GM12878 (cell line): ENCODE data around the gene GSK3A. TPM values are rescaled to one million over a fixed set of nuclear protein-coding genes. Genes with fewer than 3 reads are reported as not detected.
A peak's percentile ranks its signal among the peaks of the same experiment; 100 is the strongest.

ENCODE experiments used
- BMI1 ChIP-seq: fragments of 450-650 bp; IDR thresholded peaks from 2 replicates; pipeline ENCODE4 v1.6.1; 2016; ENCODE audit warnings: mild to moderate bottlenecking, moderate library complexity, borderline replicate concordance
- CEBPB ChIP-seq, 2 experiments: fragments of 150-350 bp in 1 of 2; IDR thresholded peaks; 2 replicates each; pipeline ENCODE4 v1.6.1; 2012 to 2014; ENCODE audit warnings: low read depth in 2 of 2, low read length in 2 of 2, borderline replicate concordance in 1 of 2, inconsistent platforms in 1 of 2
- CREM ChIP-seq: IDR thresholded peaks from 2 replicates; pipeline ENCODE4 v1.6.1; 2014; ENCODE audit warnings: antibody characterized with exemption, low read depth
- ELK1 ChIP-seq: IDR thresholded peaks from 2 replicates; pipeline ENCODE4 v1.6.1; 2012; ENCODE audit warnings: low read depth, low read length, improper control_type of control experiment
- JUND ChIP-seq: IDR thresholded peaks from 2 replicates; pipeline ENCODE4 v1.6.1; 2012; ENCODE audit warnings: low read depth, mild to moderate bottlenecking, low read length, improper control_type of control experiment, moderate library complexity
- KDM1A ChIP-seq: fragments of 200-600 bp; sonication (generic); IDR thresholded peaks from 2 replicates; pipeline ENCODE4 v1.6.1; 2016; ENCODE audit warnings: borderline replicate concordance
- LARP7 ChIP-seq: fragments of 450-650 bp; IDR thresholded peaks from 2 replicates; pipeline ENCODE4 v1.6.1; 2017; ENCODE audit warnings: mild to moderate bottlenecking
- MLLT1 ChIP-seq: fragments of 450-650 bp; IDR thresholded peaks from 2 replicates; pipeline ENCODE4 v1.6.1; 2016; ENCODE audit warnings: mild to moderate bottlenecking
- MXI1 ChIP-seq: fragments of 150-350 bp; IDR thresholded peaks from 2 replicates; pipeline ENCODE4 v1.6.1; 2011; ENCODE audit warnings: low read depth, mild to moderate bottlenecking, inconsistent platforms, low read length, improper control_type of control experiment
- NR2C2 ChIP-seq: IDR thresholded peaks from 2 replicates; pipeline ENCODE4 v1.6.1; 2011; ENCODE audit warnings: borderline replicate concordance, low read depth; ENCODE audit not compliant: control insufficient read depth, insufficient read length
- PAX8 ChIP-seq: fragments of 450-650 bp; IDR thresholded peaks from 2 replicates; pipeline ENCODE4 v1.6.1; 2017; ENCODE audit warnings: mild to moderate bottlenecking, moderate library complexity
- POLR2AphosphoS2 ChIP-seq: IDR thresholded peaks from 2 replicates; pipeline ENCODE4 v1.6.1; 2011; ENCODE audit warnings: low read depth, mild to moderate bottlenecking, low read length, improper control_type of control experiment, moderate library complexity
- PRDM15 ChIP-seq: fragments of 450-650 bp; formaldehyde crosslinking; IDR thresholded peaks from 2 replicates; pipeline ENCODE4 v1.4.0; 2020; ENCODE audit warnings: mild to moderate bottlenecking, moderate library complexity
- RB1 ChIP-seq: fragments of 450-650 bp; formaldehyde crosslinking; IDR thresholded peaks from 2 replicates; pipeline ENCODE4 v1.6.1; 2017; ENCODE audit warnings: mild to moderate bottlenecking, borderline replicate concordance
- SKIL ChIP-seq: fragments of 450-650 bp; IDR thresholded peaks from 2 replicates; pipeline ENCODE4 v1.6.1; 2017; ENCODE audit warnings: mild to moderate bottlenecking, low read depth, inconsistent platforms; ENCODE audit not compliant: poor library complexity, severe bottlenecking
- SMAD1 ChIP-seq: fragments of 450-650 bp; IDR thresholded peaks from 2 replicates; pipeline ENCODE4 v1.6.1; 2018; ENCODE audit warnings: mild to moderate bottlenecking, low read depth; ENCODE audit not compliant: partially characterized antibody
- SREBF1 ChIP-seq: IDR thresholded peaks from 2 replicates; pipeline ENCODE4 v1.6.1; 2012; ENCODE audit warnings: mild to moderate bottlenecking, low read length
- STAT1 ChIP-seq: fragments of 450-650 bp; conservative IDR thresholded peaks from 2 replicates; pipeline ENCODE4 v1.6.1; 2014; ENCODE audit warnings: antibody characterized with exemption, mild to moderate bottlenecking
- TAF1 ChIP-seq: IDR thresholded peaks from 2 replicates; pipeline ENCODE4 v1.6.1; 2011; ENCODE audit warnings: mild to moderate bottlenecking, low read depth, low read length, borderline replicate concordance
- TCF12 ChIP-seq: IDR thresholded peaks from 2 replicates; pipeline ENCODE4 v1.6.1; 2011; ENCODE audit warnings: low read depth, mild to moderate bottlenecking, low read length
- TCF3 ChIP-seq: IDR thresholded peaks from 2 replicates; pipeline ENCODE4 v1.6.1; 2012; ENCODE audit warnings: low read depth, mild to moderate bottlenecking, low read length, borderline replicate concordance; ENCODE audit not compliant: insufficient read depth
- ZSCAN29 ChIP-seq: fragments of 450-650 bp; IDR thresholded peaks from 2 replicates; pipeline ENCODE4 v1.6.1; 2017; ENCODE audit warnings: mild to moderate bottlenecking, moderate library complexity
- polyA plus RNA-seq, 11 experiments: library from polyadenylated mRNA; depleted of rRNA in 4 of 11; unstranded in 6 of 11; stranded (reverse) in 5 of 11; fragments of >200 nt; fragmentation: Nextera tagmentation in 4 of 11; fragmentation: Illumina TruSeq in 1 of 11; extraction: Ambion mirVana in 4 of 11; extraction: Trizol in 1 of 11; gene quantifications; 1 replicate in 1 of 11; 2 replicates in 10 of 11; pipeline versions ENCODE4 v1.2.1 to v1.2.3, GENCODE V29; 2011 to 2016; ENCODE audit warnings: inconsistent platforms in 2 of 11, missing spikeins in 2 of 11, low read depth in 1 of 11
- total RNA-seq, 4 experiments: library from RNA; depleted of rRNA in 3 of 4; stranded (reverse); fragments of >200 nt in 3 of 4; fragmentation: Illumina TruSeq in 1 of 4; extraction: Trizol in 1 of 4; gene quantifications; 2 replicates each; pipeline versions ENCODE4 v1.2.1 to v1.2.3, GENCODE V29; 2013 to 2021

GSK3A gene
- total and polyA plus RNA-seq, 10 of the 15 experiments (the other 5 are each of a cell fraction or from before 2014, with no cell fraction given), result 1.00 to 47.9 (median 15.2) TPM

GRCh38 chr19:42201489-42202289 lies 40.7 kb downstream of the GSK3A start (continued):
- TF ChIP-seq MXI1, result no peak
- no peak for TF ChIP-seq ZSCAN29
- no peak for TF ChIP-seq BMI1
- no peak for TF ChIP-seq PRDM15 (CRISPR knock-in tag)
- TF ChIP-seq SKIL, result no peak
- TF ChIP-seq TAF1, result peak; percentile 40; the same call in 1 of the 2 replicates
- no peak for TF ChIP-seq SREBF1
- TF ChIP-seq ELK1, result no peak
- TF ChIP-seq CREM, result 0 out of 2 replicates have a peak, but pooled peaks have one; percentile 50
- no peak for TF ChIP-seq TCF3
- TF ChIP-seq LARP7, result no peak
- no peak for TF ChIP-seq SMAD1
- TF ChIP-seq NR2C2, result no peak
- TF ChIP-seq CEBPB (IDR thresholded peaks at IDR 0.05; ENCODE audit: borderline replicate concordance in 1 of 2, low read depth in 2 of 2, low read length in 2 of 2), result no peak
- TF ChIP-seq MLLT1, result peak; percentile 75; the same call in 1 of the 2 replicates
- TF ChIP-seq RB1, result no peak
- 0 out of 2 replicates have a peak, but pooled peaks have one; percentile 19 for TF ChIP-seq TCF12
- no peak for TF ChIP-seq PAX8
- TF ChIP-seq STAT1, result no peak
- TF ChIP-seq KDM1A, result no peak
- TF ChIP-seq JUND, result no peak
- TF ChIP-seq POLR2AphosphoS2, result no peak
